ENCODE measurements around the gene APOL6.
"Not testable (repeated sequence)": the region's sequence is repeated elsewhere in the genome, so short reads cannot be mapped to it uniquely, and the experiment has no call there.

The APOL6 gene

GRCh38 chr22:35618427-35619223, 29.6 kb upstream of the APOL6 start:
- no peak for DNase-seq (ENCODE audit: low read depth)

GRCh38 chr22:35619336-35620094, 28.7 kb upstream of the APOL6 start:
- no peak for DNase-seq (ENCODE audit: low read depth)

- peak; percentile 65 for DNase-seq (ENCODE audit: low read depth)
These were observed 27.5 kb upstream of the APOL6 start for GRCh38 chr22:35620624-35621251.

GRCh38 chr22:35621451-35621850, 26.8 kb upstream of the APOL6 start:
- no peak for DNase-seq (ENCODE audit: low read depth)

GRCh38 chr22:35622191-35622913, 25.9 kb upstream of the APOL6 start:
- no peak for DNase-seq (ENCODE audit: low read depth)

- DNase-seq (ENCODE audit: low read depth) = not testable (repeated sequence)
These were observed 24.4 kb upstream of the APOL6 start for GRCh38 chr22:35623885-35624284.

- no peak for DNase-seq (ENCODE audit: low read depth)
These were observed 23.7 kb upstream of the APOL6 start for GRCh38 chr22:35624547-35624946.

- no peak for DNase-seq (ENCODE audit: low read depth)
These were observed 22.3 kb upstream of the APOL6 start for GRCh38 chr22:35625763-35626432.

- DNase-seq (ENCODE audit: low read depth) = peak; percentile 85
These were observed 20.8 kb upstream of the APOL6 start for GRCh38 chr22:35627267-35628041.

GRCh38 chr22:35628732-35629131, 19.5 kb upstream of the APOL6 start:
- DNase-seq (ENCODE audit: low read depth) = no peak

- DNase-seq (ENCODE audit: low read depth) = peak; percentile 98
These were observed 18.6 kb upstream of the APOL6 start for GRCh38 chr22:35629406-35630216.

- no peak for DNase-seq (ENCODE audit: low read depth)
These were observed 17.9 kb upstream of the APOL6 start for GRCh38 chr22:35630387-35630793.

- DNase-seq (ENCODE audit: low read depth) = no peak
These were observed 17.4 kb upstream of the APOL6 start for GRCh38 chr22:35630891-35631290.

GRCh38 chr22:35631597-35631996, 16.6 kb upstream of the APOL6 start:
- no peak for DNase-seq (ENCODE audit: low read depth)

GRCh38 chr22:35632935-35633334, 15.3 kb upstream of the APOL6 start:
- no peak for DNase-seq (ENCODE audit: low read depth)

GRCh38 chr22:35633520-35633919, 14.7 kb upstream of the APOL6 start:
- DNase-seq (ENCODE audit: low read depth) = no peak

GRCh38 chr22:35634015-35634414, 14.2 kb upstream of the APOL6 start:
- DNase-seq (ENCODE audit: low read depth) = no peak

GRCh38 chr22:35634943-35635540, 13.2 kb upstream of the APOL6 start:
- DNase-seq (ENCODE audit: low read depth) = no peak

GRCh38 chr22:35637254-35637653, 11.0 kb upstream of the APOL6 start:
- no peak for DNase-seq (ENCODE audit: low read depth)

GRCh38 chr22:35638001-35638400, 10.2 kb upstream of the APOL6 start:
- DNase-seq (ENCODE audit: low read depth) = no peak

Data from GM04503 (cell line).